Mesenchymal stem cell (in vitro differentiated cells and primary cell): ENCODE data around the gene CLNK.

Experiments
- DNase-seq: peaks from one replicate; pipeline ENCODE4 v3.0.0-alpha.2; 2013
- H2AFZ ChIP-seq: one replicate; pipeline ENCODE4 v1.6.1; 2013; ENCODE audit warnings: low read depth, mild to moderate bottlenecking, control low read depth, inconsistent platforms, low read length, moderate library complexity
- H2AK5ac ChIP-seq: 2 replicates; pipeline ENCODE4 v1.6.1; 2013; ENCODE audit warnings: low read length, moderate library complexity, mild to moderate bottlenecking, inconsistent platforms; ENCODE audit not compliant: severe bottlenecking
- H2BK120ac ChIP-seq: one replicate; pipeline ENCODE4 v1.6.1; 2013; ENCODE audit warnings: low read depth, mild to moderate bottlenecking, inconsistent platforms, low read length, moderate library complexity
- H2BK12ac ChIP-seq, 2 experiments: one replicate each; pipeline ENCODE4 v1.6.1; 2013; ENCODE audit warnings: inconsistent platforms in 2 of 2, low read length in 2 of 2, mild to moderate bottlenecking in 2 of 2, moderate library complexity in 2 of 2, control low read depth in 1 of 2
- H2BK15ac ChIP-seq: one replicate; pipeline ENCODE4 v1.6.1; 2013; ENCODE audit warnings: mild to moderate bottlenecking, low read depth, inconsistent platforms; ENCODE audit not compliant: poor library complexity, severe bottlenecking
- H2BK5ac ChIP-seq: 2 replicates; pipeline ENCODE4 v1.6.1; 2013; ENCODE audit warnings: low read depth, mild to moderate bottlenecking, low read length, control low read depth, inconsistent platforms; ENCODE audit not compliant: poor library complexity, severe bottlenecking
- H3K14ac ChIP-seq, 2 experiments: one replicate each; pipeline ENCODE4 v1.6.1; 2013; ENCODE audit warnings: inconsistent platforms in 2 of 2, low read length in 2 of 2, control low read depth in 1 of 2, mild to moderate bottlenecking in 1 of 2, moderate library complexity in 1 of 2
- H3K18ac ChIP-seq, 2 experiments: one replicate each; pipeline ENCODE4 v1.6.1; 2013; ENCODE audit warnings: inconsistent platforms in 2 of 2, low read length in 2 of 2, control low read depth in 1 of 2, low read depth in 1 of 2, mild to moderate bottlenecking in 1 of 2
- H3K23ac ChIP-seq, 2 experiments: one replicate each; pipeline ENCODE4 v1.6.1; 2013; ENCODE audit warnings: inconsistent platforms in 2 of 2, low read length in 2 of 2, mild to moderate bottlenecking in 2 of 2, moderate library complexity in 2 of 2, control low read depth in 1 of 2
- H3K27ac ChIP-seq: 2 replicates; pipeline ENCODE4 v1.5.1; 2013; ENCODE audit warnings: mild to moderate bottlenecking, moderate library complexity, low read length, control low read depth, inconsistent platforms; ENCODE audit not compliant: poor library complexity, severe bottlenecking
- H3K27me3 ChIP-seq, 2 experiments: 2 replicates each; pipeline versions ENCODE4 v1.6.1 to v1.7.0; 2013; ENCODE audit warnings: low read length in 2 of 2, mild to moderate bottlenecking in 2 of 2, moderate library complexity in 2 of 2, control low read depth in 1 of 2, inconsistent platforms in 1 of 2; ENCODE audit not compliant: control insufficient read depth in 1 of 2, insufficient read depth in 1 of 2
- H3K36me3 ChIP-seq, 2 experiments: 2 replicates each; pipeline versions ENCODE4 v1.6.1 to v1.7.0; 2013; ENCODE audit warnings: low read length in 2 of 2, control low read depth in 1 of 2, inconsistent platforms in 1 of 2, low read depth in 1 of 2, mild to moderate bottlenecking in 1 of 2; ENCODE audit not compliant: insufficient read depth in 2 of 2, control insufficient read depth in 1 of 2
- H3K4ac ChIP-seq, 2 experiments: one replicate each; pipeline ENCODE4 v1.6.1; 2013; ENCODE audit warnings: inconsistent platforms in 2 of 2, low read length in 2 of 2, mild to moderate bottlenecking in 2 of 2, moderate library complexity in 2 of 2, control low read depth in 1 of 2, low read depth in 1 of 2
- H3K4me1 ChIP-seq: 2 replicates; pipeline ENCODE4 v1.6.1; 2013; ENCODE audit warnings: low read depth, low read length, control low read depth; ENCODE audit not compliant: control insufficient read depth, insufficient read depth
- H3K4me2 ChIP-seq: 2 replicates; pipeline ENCODE4 v1.6.1; 2013; ENCODE audit warnings: low read length, mild to moderate bottlenecking, inconsistent platforms; ENCODE audit not compliant: poor library complexity, severe bottlenecking
- H3K4me3 ChIP-seq, 2 experiments: 2 replicates each; pipeline versions ENCODE4 v1.5.1 to v1.7.0; 2013; ENCODE audit warnings: low read length in 2 of 2, mild to moderate bottlenecking in 2 of 2, control low read depth in 1 of 2, low read depth in 1 of 2; ENCODE audit not compliant: insufficient read depth in 1 of 2
- H3K79me1 ChIP-seq: replicated peaks from 2 replicates; pipeline ENCODE4 v1.6.1; 2013; ENCODE audit warnings: mild to moderate bottlenecking, control low read depth, low read length, inconsistent platforms; ENCODE audit not compliant: poor library complexity, severe bottlenecking
- H3K9ac ChIP-seq: 2 replicates; pipeline ENCODE4 v1.7.0; 2013; ENCODE audit warnings: mild to moderate bottlenecking, low read length, moderate library complexity
- H3K9me3 ChIP-seq: 2 replicates; pipeline ENCODE4 v1.7.0; 2013; ENCODE audit warnings: mild to moderate bottlenecking, low read length; ENCODE audit not compliant: control insufficient read depth
- H4K8ac ChIP-seq: one replicate; pipeline ENCODE4 v1.6.1; 2013; ENCODE audit warnings: inconsistent platforms, mild to moderate bottlenecking, low read length, moderate library complexity
- H4K91ac ChIP-seq: one replicate; pipeline ENCODE4 v1.6.1; 2013; ENCODE audit warnings: mild to moderate bottlenecking, low read length, inconsistent platforms
- WGBS: methylation state at CpG from one replicate; pipeline ENCODE4 v1.1.7; 2013; ENCODE audit warnings: mixed read lengths; 5-methylcytosine and 5-hydroxymethylcytosine counted together

The CLNK gene

GRCh38 chr4:10629394-10629793, 55.2 kb downstream of the CLNK start:
- no peak overlapping the region for H2BK120ac ChIP-seq
- H2AFZ ChIP-seq = no peak overlapping the region
- no peak overlapping the region for H2BK15ac ChIP-seq
- WGBS = 96% methylated on average over 4 of the region's 4 CpGs
- no peak overlapping the region for H3K9ac ChIP-seq
- no peak overlapping the region for H3K23ac ChIP-seq
- no peak overlapping the region for H3K27ac ChIP-seq
- H4K91ac ChIP-seq = no peak overlapping the region
- H3K14ac ChIP-seq = no peak overlapping the region
- no peak overlapping the region for H3K18ac ChIP-seq
- peaks cover 5% of the 10 kb centered on the region for H3K9me3 ChIP-seq
- H3K79me1 ChIP-seq = no peaks in the 10 kb centered on the region
- H3K4ac ChIP-seq = no peak overlapping the region
- no peak overlapping the region for H2BK12ac ChIP-seq
- H3K4me1 ChIP-seq = no peaks in the 10 kb centered on the region
- no peak for DNase-seq
- H3K4me2 ChIP-seq = no peak overlapping the region
- H3K4me3 ChIP-seq = no peak overlapping the region
- no peak overlapping the region for H2BK5ac ChIP-seq
- no peak overlapping the region for H2AK5ac ChIP-seq
- no peak overlapping the region for H4K8ac ChIP-seq
- H3K27me3 ChIP-seq = peaks cover 0 to 30% of the 10 kb centered on the region in 2 experiments
- H3K36me3 ChIP-seq = no peaks in the 10 kb centered on the region

- Histone ChIP-seq H3K4me3 (no peak overlapping the region), H3K4me1 (no peaks in the 10 kb centered on the region), H3K4ac (no peak overlapping the region), H2AFZ (peak overlapping the region; percentile 20), H3K79me1 (no peaks in the 10 kb centered on the region), H3K9ac (no peak overlapping the region), H3K9me3 (peaks cover under 1% of the 10 kb centered on the region), H4K91ac (no peak overlapping the region), H2BK5ac (no peak overlapping the region), H3K27ac (no peak overlapping the region), H2BK12ac (no peak overlapping the region), H3K4me2 (no peak overlapping the region), H2BK120ac (no peak overlapping the region), H2AK5ac (no peak overlapping the region), H4K8ac (no peak overlapping the region), H3K18ac (no peak overlapping the region), H3K36me3 (no peaks in the 10 kb centered on the region), H3K27me3 (peaks cover 0 to 34% of the 10 kb centered on the region in 2 experiments), H2BK15ac (no peak overlapping the region), H3K14ac (no peak overlapping the region), H3K23ac (no peak overlapping the region)
- DNase-seq = no peak
- 74% methylated on average over 5 of the region's 5 CpGs for WGBS
Measured at GRCh38 chr4:10625131-10625530, 59.4 kb downstream of the CLNK start.

- 97% methylated on average over 6 of the region's 6 CpGs for WGBS
- H3K36me3 ChIP-seq = no peaks in the 10 kb centered on the region
Measured at GRCh38 chr4:10623862-10624261, 60.7 kb downstream of the CLNK start.

GRCh38 chr4:10623241-10623640, 61.3 kb downstream of the CLNK start:
- H3K4me2 ChIP-seq = no peak overlapping the region
- H3K79me1 ChIP-seq = no peaks in the 10 kb centered on the region
- no peaks in the 10 kb centered on the region for H3K9me3 ChIP-seq
- H3K27ac ChIP-seq = no peak overlapping the region
- no peak overlapping the region for H4K91ac ChIP-seq
- no peak overlapping the region for H3K18ac ChIP-seq
- H2BK5ac ChIP-seq = no peak overlapping the region
- no peak overlapping the region for H4K8ac ChIP-seq
- no peak overlapping the region for H3K4me3 ChIP-seq
- H3K27me3 ChIP-seq = peaks cover 0 to 25% of the 10 kb centered on the region in 2 experiments
- no peak overlapping the region for H2AK5ac ChIP-seq
- H3K4ac ChIP-seq = no peak overlapping the region
- no peak overlapping the region for H2BK12ac ChIP-seq
- H3K4me1 ChIP-seq = no peaks in the 10 kb centered on the region
- H2BK120ac ChIP-seq = no peak overlapping the region
- no peak overlapping the region for H2BK15ac ChIP-seq
- no peak for DNase-seq
- no peaks in the 10 kb centered on the region for H3K36me3 ChIP-seq
- no peak overlapping the region for H3K23ac ChIP-seq
- no peak overlapping the region for H3K9ac ChIP-seq
- WGBS = 89% methylated on average over 3 of the region's 4 CpGs
- H3K14ac ChIP-seq = no peak overlapping the region
- H2AFZ ChIP-seq = no peak overlapping the region

More at GRCh38 chr4:10623862-10624261, 60.7 kb downstream of the CLNK start:
- no peak overlapping the region for H3K18ac ChIP-seq
- H2BK5ac ChIP-seq = no peak overlapping the region
- no peak overlapping the region for H2BK12ac ChIP-seq
- peaks cover 0 to 28% of the 10 kb centered on the region in 2 experiments for H3K27me3 ChIP-seq
- no peak overlapping the region for H3K4me3 ChIP-seq
- no peaks in the 10 kb centered on the region for H3K9me3 ChIP-seq
- no peak overlapping the region for H2BK120ac ChIP-seq
- H2BK15ac ChIP-seq = no peak overlapping the region
- no peak overlapping the region for H4K91ac ChIP-seq
- no peak overlapping the region for H2AK5ac ChIP-seq
- no peaks in the 10 kb centered on the region for H3K79me1 ChIP-seq
- H3K4ac ChIP-seq = no peak overlapping the region
- no peak overlapping the region for H3K9ac ChIP-seq
- H4K8ac ChIP-seq = no peak overlapping the region
- no peak overlapping the region for H3K23ac ChIP-seq
- no peak overlapping the region for H3K14ac ChIP-seq
- no peaks in the 10 kb centered on the region for H3K4me1 ChIP-seq
- no peak overlapping the region for H3K27ac ChIP-seq
- no peak overlapping the region for H2AFZ ChIP-seq
- H3K4me2 ChIP-seq = no peak overlapping the region
- no peak for DNase-seq
